GM12878 (cell line): ENCODE measurements around the gene OSM. TPM values are rescaled to one million over a fixed set of nuclear protein-coding genes. Genes with fewer than 3 reads are reported as not detected.

Experiments
- ATAC-seq: fragments of 200-7000 bp; cut with Tn5 transposase; 3 replicates; pipeline ENCODE4 v1.9.1; 2020; ENCODE audit warnings: mild to moderate bottlenecking, moderate library complexity
- BruUV-seq: library from RNA; stranded (reverse); fragments of 400-500 nt; replicated peaks from 2 replicates; lab custom pipeline; 2021; lab: Mats Ljungman, UMichigan
- CTCF ChIA-PET: fragments of 300-600 bp; sonication (Branson Sonifier 250); formaldehyde crosslinking; extraction: SDS; loops from one replicate; lab custom pipeline; 2021; ENCODE audit warnings: inconsistent platforms; lab: Yijun Ruan, JAX
- POLR2A ChIA-PET: fragments of 350-600 bp; formaldehyde crosslinking; extraction: SDS; loops from one replicate; lab custom pipeline; 2021; ENCODE audit warnings: inconsistent platforms; lab: Charles Lee
- RAD21 ChIA-PET: fragments of 300-600 bp; sonication (Branson Sonifier 250); formaldehyde crosslinking; loops from one replicate; lab custom pipeline; 2023; ENCODE audit warnings: antibody characterized with exemption; ENCODE audit not compliant: unreplicated experiment; lab: Charles Lee
- SMC1A ChIA-PET: fragments of 300-600 bp; sonication (Branson Sonifier 250); formaldehyde crosslinking; loops from one replicate; lab custom pipeline; 2023; ENCODE audit not compliant: unreplicated experiment, uncharacterized antibody; lab: Charles Lee
- DNase-seq: peaks from one replicate; pipeline ENCODE4 v3.0.0-alpha.2; 2011; ENCODE audit warnings: low read depth, low spot score
- FAIRE-seq: peaks from 3 replicates; lab custom pipeline; 2011; peaks lifted over from hg19 to GRCh38; lab: Jason Lieb, UNC
- H2AFZ ChIP-seq: 2 replicates; pipeline ENCODE4 v1.6.0; 2011; ENCODE audit warnings: low read depth, low read length, control low read depth; ENCODE audit not compliant: control insufficient read depth
- H3K27ac ChIP-seq: 2 replicates; pipeline ENCODE4 v1.5.1; 2011; ENCODE audit warnings: control low read depth; ENCODE audit not compliant: control insufficient read depth, insufficient read depth
- H3K27me3 ChIP-seq, 2 experiments: replicated peaks in 1 of 2; 2 replicates each; pipeline versions ENCODE4 v1.6.0 to v1.6.1; 2011; ENCODE audit warnings: low read length in 1 of 2; ENCODE audit not compliant: control insufficient read depth in 2 of 2, insufficient read depth in 2 of 2
- H3K36me3 ChIP-seq, 2 experiments: 2 replicates each; pipeline ENCODE4 v1.5.1; 2011; ENCODE audit warnings: low read length in 1 of 2; ENCODE audit not compliant: control insufficient read depth in 2 of 2, insufficient read depth in 2 of 2
- H3K4me1 ChIP-seq: 2 replicates; pipeline ENCODE4 v1.6.1; 2011; ENCODE audit warnings: mild to moderate bottlenecking, low read length, moderate library complexity, mixed read lengths; ENCODE audit not compliant: control insufficient read depth, insufficient read depth
- H3K4me2 ChIP-seq: 2 replicates; pipeline ENCODE4 v1.6.0; 2011; ENCODE audit warnings: control low read depth; ENCODE audit not compliant: control insufficient read depth, insufficient read depth
- H3K4me3 ChIP-seq: fragments of 200-600 bp; sonication (generic); 2 replicates; pipeline ENCODE4 v1.5.1; 2016
- H3K79me2 ChIP-seq: 2 replicates; pipeline ENCODE4 v1.6.0; 2011; ENCODE audit warnings: low read length; ENCODE audit not compliant: control insufficient read depth, insufficient read depth
- H3K9ac ChIP-seq: 2 replicates; pipeline ENCODE4 v1.8.0; 2011; ENCODE audit warnings: low read length, control low read depth, mixed read lengths; ENCODE audit not compliant: control insufficient read depth, insufficient read depth
- H3K9me3 ChIP-seq: replicated peaks from 3 replicates; pipeline ENCODE4 v1.5.1; 2011; ENCODE audit warnings: mild to moderate bottlenecking, low read length; ENCODE audit not compliant: control insufficient read depth, insufficient read depth
- H4K20me1 ChIP-seq: 2 replicates; pipeline ENCODE4 v1.6.0; 2011; ENCODE audit not compliant: control insufficient read depth, insufficient read depth
- BMI1 ChIP-seq: fragments of 450-650 bp; IDR thresholded peaks from 2 replicates; pipeline ENCODE4 v1.6.1; 2016; ENCODE audit warnings: mild to moderate bottlenecking, moderate library complexity, borderline replicate concordance
- CREM ChIP-seq: IDR thresholded peaks from 2 replicates; pipeline ENCODE4 v1.6.1; 2014; ENCODE audit warnings: antibody characterized with exemption, low read depth
- IKZF2 ChIP-seq, 2 experiments: fragments of 450-650 bp; IDR thresholded peaks; 2 replicates each; pipeline ENCODE4 v1.6.1; 2017; ENCODE audit warnings: mild to moderate bottlenecking in 2 of 2, moderate library complexity in 2 of 2
- IRF5 ChIP-seq: fragments of 450-650 bp; IDR thresholded peaks from 2 replicates; pipeline ENCODE4 v1.6.1; 2017; ENCODE audit warnings: borderline replicate concordance
- KLF5 ChIP-seq: fragments of 450-650 bp; IDR thresholded peaks from 2 replicates; pipeline ENCODE4 v1.6.1; 2014; ENCODE audit warnings: mild to moderate bottlenecking; ENCODE audit not compliant: partially characterized antibody
- LARP7 ChIP-seq: fragments of 450-650 bp; IDR thresholded peaks from 2 replicates; pipeline ENCODE4 v1.6.1; 2017; ENCODE audit warnings: mild to moderate bottlenecking
- MXI1 ChIP-seq: fragments of 150-350 bp; IDR thresholded peaks from 2 replicates; pipeline ENCODE4 v1.6.1; 2011; ENCODE audit warnings: low read depth, mild to moderate bottlenecking, inconsistent platforms, low read length, improper control_type of control experiment
- MYB ChIP-seq: fragments of 150-350 bp; IDR thresholded peaks from 2 replicates; pipeline ENCODE4 v1.6.1; 2014; ENCODE audit warnings: mild to moderate bottlenecking, low read depth, low read length, borderline replicate concordance
- NR2F1 ChIP-seq: fragments of 450-650 bp; conservative IDR thresholded peaks from 2 replicates; pipeline ENCODE4 v1.6.1; 2017; ENCODE audit warnings: mild to moderate bottlenecking
- POLR2AphosphoS2 ChIP-seq: IDR thresholded peaks from 2 replicates; pipeline ENCODE4 v1.6.1; 2011; ENCODE audit warnings: low read depth, mild to moderate bottlenecking, low read length, improper control_type of control experiment, moderate library complexity
- POLR2AphosphoS5 ChIP-seq: IDR thresholded peaks from 2 replicates; pipeline ENCODE4 v1.6.1; 2011; ENCODE audit warnings: mild to moderate bottlenecking, low read length, inconsistent platforms
- ZNF217 ChIP-seq: fragments of 450-650 bp; IDR thresholded peaks from 2 replicates; pipeline ENCODE4 v1.6.1; 2017; ENCODE audit warnings: antibody characterized with exemption, mild to moderate bottlenecking
- WGBS: methylation state at CpG from one replicate; pipeline ENCODE4 v1.1.6; 2016; ENCODE audit warnings: low lambda C conversion rate; ENCODE audit not compliant: insufficient replicate concordance, insufficient coverage; ENCODE audit errors: missing lambda C conversion rate; 5-methylcytosine and 5-hydroxymethylcytosine counted together
- in situ Hi-C: fragments of 300-500 bp; cut with MboI; formaldehyde crosslinking; loops from 9 replicates; pipeline ENCODE4 v1.14.3; 2018; ENCODE audit warnings: mixed read lengths
- intact Hi-C: fragments of 100-400 bp; cut with micrococcal nuclease; formaldehyde crosslinking; loops from one replicate; pipeline ENCODE4 v1.14.2; 2022; ENCODE audit not compliant: unreplicated experiment
- polyA plus RNA-seq, 11 experiments: library from polyadenylated mRNA; depleted of rRNA in 4 of 11; unstranded in 6 of 11; stranded (reverse) in 5 of 11; fragments of >200 nt; fragmentation: Nextera tagmentation in 4 of 11; fragmentation: Illumina TruSeq in 1 of 11; extraction: Ambion mirVana in 4 of 11; extraction: Trizol in 1 of 11; gene quantifications; 1 replicate in 1 of 11; 2 replicates in 10 of 11; pipeline versions ENCODE4 v1.2.1 to v1.2.3, GENCODE V29; 2011 to 2016; ENCODE audit warnings: inconsistent platforms in 2 of 11, missing spikeins in 2 of 11, low read depth in 1 of 11
- total RNA-seq, 4 experiments: library from RNA; depleted of rRNA in 3 of 4; stranded (reverse); fragments of >200 nt in 3 of 4; fragmentation: Illumina TruSeq in 1 of 4; extraction: Trizol in 1 of 4; gene quantifications; 2 replicates each; pipeline versions ENCODE4 v1.2.1 to v1.2.3, GENCODE V29; 2013 to 2021

Gene OSM
- total and polyA plus RNA-seq, 10 of the 15 experiments (the other 5 are each of a cell fraction or from before 2014, with no cell fraction given): 0.06 to 1.4 (median 0.59) TPM

- Histone ChIP-seq H2AFZ (no peak overlapping the region), H3K4me1 (no peaks in the 10 kb centered on the region), H3K79me2 (no peaks in the 10 kb centered on the region), H3K27me3 (no peaks in the 10 kb centered on the region; a peak in 1 of 4 replicates), H3K4me3 (no peak overlapping the region), H4K20me1 (no peaks in the 10 kb centered on the region), H3K36me3 (no peaks in the 10 kb centered on the region), H3K4me2 (no peak overlapping the region), H3K9me3 (no peaks in the 10 kb centered on the region), H3K9ac (no peak overlapping the region), H3K27ac (no peak overlapping the region)
- no peak for TF ChIP-seq MYB
- in situ Hi-C loops: no loop called here
- ChIA-PET POLR2A (interaction anchor here (0.6 to 0.9 kb wide), 3 partner anchors 10 to 229 kb away, joined by 3 to 6 read pairs (median 3); partner anchors contain the start of gene TBC1D10A), SMC1A (no interaction called here), RAD21 (interaction anchor here (0.6 kb wide), 1 partner anchor 12 kb away, joined by 3 read pairs; the partner anchor contains the start of gene CASTOR1), CTCF (interaction anchor here (0.6 to 2.0 kb wide), 6 partner anchors 10 to 466 kb away, joined by 3 to 12 read pairs (median 4); no protein-coding TSS in a partner anchor)
- no TSS peak for BruUV-seq
- ATAC-seq: no peak
- WGBS: 53% methylated on average over 14 of the region's 14 CpGs
- no peak for FAIRE-seq
- DNase-seq: no peak
- intact Hi-C loops: no loop called here
Observed at GRCh38 chr22:30277547-30278344, 11.1 kb upstream of the OSM start.

- H3K4me2 ChIP-seq: no peak overlapping the region
- CTCF ChIA-PET: no interaction called here
- POLR2A ChIA-PET: no interaction called here
- intact Hi-C loops: no loop called here
- no peaks in the 10 kb centered on the region for H3K36me3 ChIP-seq
- in situ Hi-C loops: no loop called here
- 30% methylated on average over 8 of the region's 8 CpGs for WGBS
- H3K27ac ChIP-seq: no peak overlapping the region
- no peaks in the 10 kb centered on the region for H3K9me3 ChIP-seq
- BruUV-seq: no TSS peak
- H3K4me3 ChIP-seq: no peak overlapping the region
- FAIRE-seq: no peak
- RAD21 ChIA-PET: no interaction called here
- no peaks in the 10 kb centered on the region for H3K27me3 ChIP-seq
- H4K20me1 ChIP-seq: no peaks in the 10 kb centered on the region
- H3K9ac ChIP-seq: no peak overlapping the region
- H3K4me1 ChIP-seq: no peaks in the 10 kb centered on the region
- no peak overlapping the region for H2AFZ ChIP-seq
- DNase-seq: no peak
- no peaks in the 10 kb centered on the region for H3K79me2 ChIP-seq
- no peak for ATAC-seq
- SMC1A ChIA-PET: interaction anchor here (1.2 kb wide), 1 partner anchor 12 kb away, joined by 3 read pairs; no protein-coding TSS in a partner anchor
- TF ChIP-seq CREM: no peak
- no peak for TF ChIP-seq LARP7
- TF ChIP-seq IKZF2 (IDR thresholded peaks at IDR 0.05): no peak
- no peak for TF ChIP-seq ZNF217
- no peak for TF ChIP-seq NR2F1
- no peak for TF ChIP-seq IRF5
- TF ChIP-seq BMI1: no peak
- no peak for TF ChIP-seq KLF5
- no peak for TF ChIP-seq POLR2AphosphoS2
- TF ChIP-seq MXI1: no peak
- TF ChIP-seq POLR2AphosphoS5: no peak
- TF ChIP-seq MYB: no peak
Observed at GRCh38 chr22:30276039-30276438, 9.4 kb upstream of the OSM start.
